Right lobe of liver (tissue), 4 donors: Measurements from ENCODE around the gene GLIS1.

Experiments
- CTCF ChIP-seq, 4 donors: fragments of 200-600 bp in 3 of 4; fragments of 450-650 bp in 1 of 4; IDR thresholded peaks; one replicate each; pipeline versions ENCODE4 v1.5.1 to v1.8.0; 2016 to 2022; ENCODE audit warnings: antibody characterized with exemption in 4 of 4, mild to moderate bottlenecking in 2 of 4
- POLR2A ChIP-seq: fragments of 450-650 bp; IDR thresholded peaks from one replicate; pipeline ENCODE4 v1.6.1; 2017; ENCODE audit warnings: antibody characterized with exemption, mild to moderate bottlenecking
- donor health status: DM: no; HTN: no; CAD: no.
- donor health status: DM: no; HTN: no; CAD: no.
- donor health status: DM: no; HTN: yes; CAD: no.

DNA sequence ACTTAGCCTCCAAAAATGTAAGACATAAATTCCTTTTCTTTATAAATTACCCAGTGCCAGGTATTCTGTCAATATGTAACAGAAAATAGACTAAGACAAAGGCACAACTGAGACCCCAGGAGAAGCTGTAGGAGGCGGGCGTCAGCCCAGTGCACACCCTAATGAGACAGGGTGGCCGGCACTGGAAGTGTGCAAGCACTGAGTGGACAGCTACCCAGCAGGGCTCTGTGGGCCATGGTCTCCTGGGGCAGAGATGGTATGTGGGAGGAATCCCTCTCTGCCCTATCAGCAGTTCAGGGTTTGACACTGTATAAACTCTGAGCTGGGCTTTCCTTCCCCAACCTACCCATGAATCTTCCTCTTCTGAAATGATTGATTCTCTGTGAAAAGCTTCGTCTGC lies 139.5 kb downstream of the GLIS1 start:
- no peak for TF ChIP-seq POLR2A
- no peak for TF ChIP-seq CTCF (IDR thresholded peaks at IDR 0.05)
